Measurements from ENCODE around the gene BBS10. TPM values are rescaled to one million over a fixed set of nuclear protein-coding genes. Genes with fewer than 3 reads are reported as not detected.

Gene BBS10
- total and polyA plus RNA-seq, 2 of the 13 experiments (the other 11 are each of a cell fraction or from before 2014, with no cell fraction given): 4.9 to 7.4 TPM

GRCh38 chr12:76348079-76348901 lies at the start of gene BBS10 (continued):
- peak; percentile 72 for TF ChIP-seq YY1 (IDR thresholded peaks at IDR 0.05; ENCODE audit: insufficient read depth, insufficient replicate concordance, low read depth, low read length)
- no peak for TF ChIP-seq NR2F1 (CRISPR knock-in tag; IDR thresholded peaks at IDR 0.05)
- peak; percentile 92 for TF ChIP-seq NFYB (CRISPR knock-in tag; IDR thresholded peaks at IDR 0.05)
- no peak for TF ChIP-seq CHD2 (IDR thresholded peaks at IDR 0.05; ENCODE audit: low read depth, low read length)
- no peak for TF ChIP-seq SSRP1 (CRISPR knock-in tag; IDR thresholded peaks at IDR 0.05)
- TF ChIP-seq ZNF775 (CRISPR knock-in tag; IDR thresholded peaks at IDR 0.05; ENCODE audit: borderline replicate concordance): no peak
- no peak for TF ChIP-seq MLXIP (CRISPR knock-in tag; IDR thresholded peaks at IDR 0.05; ENCODE audit: borderline replicate concordance)
- no peak for TF ChIP-seq HNRNPUL1 (IDR thresholded peaks at IDR 0.05; ENCODE audit: low read depth, low read length)
- no peak for TF ChIP-seq ATAD3A (CRISPR knock-in tag; IDR thresholded peaks at IDR 0.05)
- TF ChIP-seq ZNF572 (CRISPR knock-in tag; IDR thresholded peaks at IDR 0.05): no peak
- TF ChIP-seq MTF1 (CRISPR knock-in tag; IDR thresholded peaks at IDR 0.05): no peak; the same call in 1 of the 2 replicates
- peak; percentile 89 for TF ChIP-seq SP2 (CRISPR knock-in tag; IDR thresholded peaks at IDR 0.05)
- peak; percentile 40; the same call in 1 of the 2 replicates for TF ChIP-seq SRY (CRISPR knock-in tag; IDR thresholded peaks at IDR 0.05)
- TF ChIP-seq ZNF615 (CRISPR knock-in tag; IDR thresholded peaks at IDR 0.05; ENCODE audit: borderline replicate concordance): peak; percentile 60; the same call in 1 of the 2 replicates
- no peak for TF ChIP-seq ZIK1 (CRISPR knock-in tag; IDR thresholded peaks at IDR 0.05; ENCODE audit: borderline replicate concordance, low read depth)
- peak; percentile 74; the same call in 1 of the 2 replicates for TF ChIP-seq ZBTB25 (CRISPR knock-in tag; IDR thresholded peaks at IDR 0.05)
- TF ChIP-seq NCOR1 (IDR thresholded peaks at IDR 0.05; ENCODE audit: borderline replicate concordance, low read length): no peak
- peak; percentile 86; the same call in 1 of the 2 replicates for TF ChIP-seq KMT2A (CRISPR knock-in tag; IDR thresholded peaks at IDR 0.05)
- no peak for TF ChIP-seq ZNF672 (CRISPR knock-in tag; IDR thresholded peaks at IDR 0.05)
- 0 out of 2 replicates have a peak, but pooled peaks have one; percentile 21 for TF ChIP-seq ZNF547 (CRISPR knock-in tag; IDR thresholded peaks at IDR 0.05)
- no peak for TF ChIP-seq CBX2 (IDR thresholded peaks at IDR 0.05; ENCODE audit: low read depth, low read length)
- TF ChIP-seq CBX2 (CRISPR knock-in tag; IDR thresholded peaks at IDR 0.05; ENCODE audit: low read depth): no peak
- no peak for TF ChIP-seq ZNF670 (CRISPR knock-in tag; IDR thresholded peaks at IDR 0.05; ENCODE audit: borderline replicate concordance)
- 0 out of 2 replicates have a peak, but pooled peaks have one; percentile 44 for TF ChIP-seq ZNF598 (CRISPR knock-in tag; IDR thresholded peaks at IDR 0.05; ENCODE audit: borderline replicate concordance)
- TF ChIP-seq REL (CRISPR knock-in tag; conservative IDR thresholded peaks at IDR 0.05): no peak
- TF ChIP-seq ZSCAN29 (CRISPR knock-in tag; conservative IDR thresholded peaks at IDR 0.05): peak; percentile 85; the same call in 1 of the 2 replicates
- no peak for TF ChIP-seq ZNF7 (CRISPR knock-in tag; IDR thresholded peaks at IDR 0.05)
- TF ChIP-seq SIX4 (CRISPR knock-in tag; IDR thresholded peaks at IDR 0.05): no peak

All from HepG2 (cell line).